ENCODE data around the gene PACRG.

The PACRG gene

GRCh38 chr6:162708971-162709370 is 18.8 kb upstream of the PACRG start:
- no peak for DNase-seq (ENCODE audit: low read depth)
- no peak overlapping the region for H3K4me3 ChIP-seq (ENCODE audit: low read depth, low read length)
- no peak for TF ChIP-seq CTCF (conservative IDR thresholded peaks at IDR 0.05; ENCODE audit: low read depth, low read length)

GRCh38 chr6:162709431-162709830 is 18.3 kb upstream of the PACRG start:
- no peak for DNase-seq (ENCODE audit: low read depth)
- no peak overlapping the region for H3K4me3 ChIP-seq (ENCODE audit: low read depth, low read length)
- no peak for TF ChIP-seq CTCF (conservative IDR thresholded peaks at IDR 0.05; ENCODE audit: low read depth, low read length)

DNA sequence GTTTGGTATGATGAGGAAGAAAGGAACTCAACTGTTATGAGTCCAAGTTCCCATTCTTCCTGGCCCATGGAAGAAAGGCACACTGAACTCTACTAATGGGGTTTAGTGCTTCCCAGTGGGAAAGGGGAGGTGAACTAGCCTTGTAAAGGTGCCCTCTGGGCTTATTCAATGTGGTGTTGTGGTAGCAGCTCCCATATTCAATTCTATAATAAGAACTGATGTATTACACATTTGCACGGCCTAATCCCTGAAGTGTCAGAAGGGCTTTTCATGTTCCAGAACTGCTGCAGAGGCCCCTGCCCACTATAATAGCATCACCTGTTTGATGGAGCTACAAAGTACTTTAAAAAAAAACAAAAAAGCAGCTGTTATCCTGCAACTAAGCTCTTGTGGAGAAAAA is 17.4 kb upstream of the PACRG start:
- TF ChIP-seq CTCF (conservative IDR thresholded peaks at IDR 0.05; ENCODE audit: low read depth, low read length): no peak
- DNase-seq (ENCODE audit: low read depth): no peak
- no peak overlapping the region for H3K4me3 ChIP-seq (ENCODE audit: low read depth, low read length)

DNA sequence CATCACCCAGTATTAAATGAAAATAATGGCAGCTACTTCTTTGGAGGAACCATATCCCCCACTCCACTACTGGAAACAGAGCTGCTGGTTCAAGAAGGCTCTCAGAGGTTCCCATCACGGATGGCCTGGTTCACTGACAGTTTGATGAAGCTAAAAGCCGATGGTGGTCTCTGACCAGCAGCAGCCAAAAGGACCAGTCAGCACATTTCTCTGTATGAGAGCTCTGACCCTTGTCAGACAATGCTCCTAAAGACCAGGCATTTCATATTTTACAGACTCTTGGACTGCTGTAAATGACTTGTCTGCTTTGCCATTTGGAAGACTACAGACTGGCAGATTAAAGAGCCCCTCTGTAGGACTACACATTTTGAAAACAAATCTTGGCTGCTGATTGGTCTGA is 16.8 kb upstream of the PACRG start:
- no peak for TF ChIP-seq CTCF (conservative IDR thresholded peaks at IDR 0.05; ENCODE audit: low read depth, low read length)
- no peak for DNase-seq (ENCODE audit: low read depth)
- H3K4me3 ChIP-seq (ENCODE audit: low read depth, low read length): no peak overlapping the region

- no peak for DNase-seq (ENCODE audit: low read depth)
- TF ChIP-seq CTCF (conservative IDR thresholded peaks at IDR 0.05; ENCODE audit: low read depth, low read length): no peak
- no peak overlapping the region for H3K4me3 ChIP-seq (ENCODE audit: low read depth, low read length)
These were observed 16.4 kb upstream of the PACRG start for GRCh38 chr6:162711376-162711775.

- no peak overlapping the region for H3K4me3 ChIP-seq (ENCODE audit: low read depth, low read length)
- no peak for TF ChIP-seq CTCF (conservative IDR thresholded peaks at IDR 0.05; ENCODE audit: low read depth, low read length)
- DNase-seq (ENCODE audit: low read depth): no peak
These were observed 15.1 kb upstream of the PACRG start for GRCh38 chr6:162712694-162713093.

GRCh38 chr6:162713974-162714780 is 13.6 kb upstream of the PACRG start:
- H3K4me3 ChIP-seq (ENCODE audit: low read depth, low read length): no peak overlapping the region
- no peak for DNase-seq (ENCODE audit: low read depth)
- TF ChIP-seq CTCF (conservative IDR thresholded peaks at IDR 0.05; ENCODE audit: low read depth, low read length): no peak

Data from choroid plexus epithelial cell (primary cell).